ENCODE data around the gene UBA3.

UBA3 gene

GRCh38 chr3:69009559-69010410, 70.4 kb downstream of the UBA3 start:
- DNase-seq, result no peak

GRCh38 chr3:69008980-69009379, 71.2 kb downstream of the UBA3 start:
- no peak for DNase-seq

GRCh38 chr3:69005791-69006482, 74.2 kb downstream of the UBA3 start:
- DNase-seq, result no peak

- no peak for DNase-seq
These were observed 74.9 kb downstream of the UBA3 start for GRCh38 chr3:69005071-69005790.

All from activated T-cell treated with anti-CD3 and anti-CD28 coated beads for 4 hours (primary cell).